Testis (tissue), 3 donors: Measurements from ENCODE around the gene ESR2. TPM values are rescaled to one million over a fixed set of nuclear protein-coding genes. Genes with fewer than 3 reads are reported as not detected.

Source experiments
- DNase-seq: peaks from one replicate; pipeline ENCODE4 v3.0.0-alpha.2; 2019
- H3K27ac ChIP-seq, 2 donors: fragments of 200-600 bp; sonication (generic); one replicate each; pipeline ENCODE4 v1.5.1; 2019
- H3K27me3 ChIP-seq: fragments of 200-600 bp; sonication (generic); one replicate; pipeline ENCODE4 v1.5.1; 2019
- H3K36me3 ChIP-seq: fragments of 200-600 bp; sonication (generic); one replicate; pipeline ENCODE4 v1.5.1; 2017; ENCODE audit warnings: low read depth; ENCODE audit errors: missing control alignments
- H3K4me1 ChIP-seq: fragments of 200-600 bp; sonication (generic); one replicate; pipeline ENCODE4 v1.5.1; 2019
- H3K4me3 ChIP-seq, 2 donors: fragments of 200-600 bp; sonication (generic); one replicate each; pipeline ENCODE4 v1.5.1; 2017 to 2019
- H3K9me3 ChIP-seq: fragments of 200-600 bp; sonication (generic); one replicate; pipeline ENCODE4 v1.5.1; 2017
- POLR2A ChIP-seq: fragments of 450-650 bp; IDR thresholded peaks from one replicate; pipeline ENCODE4 v1.6.1; 2017; ENCODE audit warnings: antibody characterized with exemption, mild to moderate bottlenecking, moderate library complexity
- WGBS, 2 donors: methylation state at CpG; one replicate each; pipeline ENCODE4 v1.1.5; 2018; 5-methylcytosine and 5-hydroxymethylcytosine counted together
- intact Hi-C: fragments of 100-400 bp; cut with DNase I; formaldehyde crosslinking; loops from one replicate; pipeline ENCODE4 v1.15.1; 2023; ENCODE audit warnings: low total_unique reads
- polyA plus RNA-seq: library from polyadenylated mRNA; stranded (reverse); fragments of 350-450 nt; fragmentation: Illumina TruSeq; extraction: RNeasy Lipid Tissue Mini Kit (QIAGEN cat#74804); gene quantifications from one replicate; pipeline ENCODE4 v1.2.3, GENCODE V29; 2014; ENCODE audit warnings: low read depth, low replicate concordance; ENCODE audit not compliant: insufficient read depth
- total RNA-seq, 2 donors: library from RNA; depleted of rRNA; stranded (reverse); fragments of >200 nt; gene quantifications; one replicate each; pipeline ENCODE4 v1.2.3, GENCODE V29; 2016
- TF ChIP-seq, protein P1 (sequence below), 3 experiments: fragments of 450-650 bp in 2 of 3; fragments of 200-600 bp in 1 of 3; sonication (generic) in 1 of 3; IDR thresholded peaks; one replicate each; pipeline ENCODE4 v1.5.1; 2016 to 2019; ENCODE audit warnings: antibody characterized with exemption in 3 of 3, mild to moderate bottlenecking in 2 of 3, moderate library complexity in 1 of 3

Gene ESR2
- total and polyA plus RNA-seq, 3 donors from 2014 or later, result 17.2 to 33.3 (median 19.8) TPM

DNA sequence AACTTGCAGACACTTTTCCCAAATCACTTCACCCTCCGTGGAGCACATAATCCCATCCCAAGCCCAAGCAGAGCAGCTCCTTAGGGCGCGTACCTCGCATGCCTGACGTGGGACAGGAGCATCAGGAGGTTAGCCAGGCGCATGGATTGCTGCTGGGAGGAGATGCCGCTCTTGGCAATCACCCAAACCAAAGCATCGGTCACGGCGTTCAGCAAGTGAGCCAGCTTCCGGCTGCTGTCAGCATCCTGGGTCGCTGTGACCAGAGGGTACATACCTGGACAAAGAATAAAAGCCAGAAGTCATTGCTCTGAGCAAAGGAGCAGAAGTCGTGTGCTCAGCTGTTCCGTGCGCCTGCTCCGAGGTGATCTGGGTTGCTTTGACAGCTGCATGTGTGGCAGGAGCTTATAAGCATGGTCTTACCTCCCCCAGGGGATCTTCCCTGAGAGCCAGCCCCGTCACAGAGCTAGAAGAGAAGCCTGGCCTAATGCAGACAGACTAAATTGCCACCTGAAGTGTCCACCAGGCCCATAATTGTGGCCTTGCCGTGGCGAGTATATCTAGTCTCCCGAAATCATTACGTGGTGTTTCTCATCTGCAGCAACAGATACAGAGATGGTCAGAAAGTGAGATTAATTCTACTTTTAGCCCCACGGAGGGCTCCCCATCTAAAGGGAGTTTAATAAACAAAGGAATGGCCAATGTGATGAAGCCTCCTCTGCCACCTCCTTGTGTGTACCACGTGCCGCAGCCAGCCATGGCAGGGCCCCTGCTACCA lies 59.1 kb downstream of the ESR2 start:
- TF ChIP-seq, protein P1, sequence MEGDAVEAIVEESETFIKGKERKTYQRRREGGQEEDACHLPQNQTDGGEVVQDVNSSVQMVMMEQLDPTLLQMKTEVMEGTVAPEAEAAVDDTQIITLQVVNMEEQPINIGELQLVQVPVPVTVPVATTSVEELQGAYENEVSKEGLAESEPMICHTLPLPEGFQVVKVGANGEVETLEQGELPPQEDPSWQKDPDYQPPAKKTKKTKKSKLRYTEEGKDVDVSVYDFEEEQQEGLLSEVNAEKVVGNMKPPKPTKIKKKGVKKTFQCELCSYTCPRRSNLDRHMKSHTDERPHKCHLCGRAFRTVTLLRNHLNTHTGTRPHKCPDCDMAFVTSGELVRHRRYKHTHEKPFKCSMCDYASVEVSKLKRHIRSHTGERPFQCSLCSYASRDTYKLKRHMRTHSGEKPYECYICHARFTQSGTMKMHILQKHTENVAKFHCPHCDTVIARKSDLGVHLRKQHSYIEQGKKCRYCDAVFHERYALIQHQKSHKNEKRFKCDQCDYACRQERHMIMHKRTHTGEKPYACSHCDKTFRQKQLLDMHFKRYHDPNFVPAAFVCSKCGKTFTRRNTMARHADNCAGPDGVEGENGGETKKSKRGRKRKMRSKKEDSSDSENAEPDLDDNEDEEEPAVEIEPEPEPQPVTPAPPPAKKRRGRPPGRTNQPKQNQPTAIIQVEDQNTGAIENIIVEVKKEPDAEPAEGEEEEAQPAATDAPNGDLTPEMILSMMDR (IDR thresholded peaks at IDR 0.05), result no peak
- TF ChIP-seq POLR2A, result no peak
- Histone ChIP-seq H3K27ac (no peak overlapping the region), H3K9me3 (no peaks in the 10 kb centered on the region), H3K27me3 (no peaks in the 10 kb centered on the region), H3K4me3 (no peak overlapping the region), H3K4me1 (peaks cover 13% of the 10 kb centered on the region), H3K36me3 (no peaks in the 10 kb centered on the region)
- intact Hi-C loops, result no loop called here
- DNase-seq, result no peak
- 51 to 57% methylated on average over 24 of the region's 24 CpGs for WGBS, 2 donors

DNA sequence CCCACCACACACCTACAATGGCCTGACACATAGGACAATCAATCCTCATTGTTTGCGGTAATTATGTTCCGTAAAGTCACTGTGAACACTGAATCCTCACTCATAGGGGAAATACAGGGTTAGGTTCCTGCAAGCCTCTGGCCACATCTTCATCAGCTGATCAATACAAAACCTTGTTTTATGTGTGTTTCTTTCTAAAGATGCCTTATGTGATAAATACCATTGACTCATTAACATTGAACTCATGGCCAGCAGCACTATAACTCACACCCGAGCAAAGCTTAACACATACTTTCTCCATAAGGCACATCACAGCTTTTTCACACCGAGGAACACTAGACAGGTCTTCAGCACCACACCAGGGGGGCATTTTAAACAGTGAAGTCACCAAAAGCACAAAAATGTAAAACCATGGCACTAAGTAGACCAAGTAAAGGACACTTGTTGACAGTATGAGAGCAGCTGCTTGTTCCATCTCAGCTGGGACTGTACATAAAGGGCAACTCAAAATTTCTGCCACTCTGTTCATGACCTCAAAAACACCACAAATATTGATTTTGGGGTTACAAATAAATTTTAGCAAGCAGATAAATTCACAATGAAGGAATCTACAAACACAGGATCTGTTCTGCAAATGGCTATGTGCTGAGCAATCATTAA lies 60.5 kb downstream of the ESR2 start:
- peaks cover 14% of the 10 kb centered on the region for H3K4me1 ChIP-seq
- H3K4me3 ChIP-seq, result no peak overlapping the region
- H3K27me3 ChIP-seq, result no peaks in the 10 kb centered on the region
- no peak overlapping the region for H3K27ac ChIP-seq
- DNase-seq, result no peak
- no peaks in the 10 kb centered on the region for H3K9me3 ChIP-seq
- H3K36me3 ChIP-seq, result no peaks in the 10 kb centered on the region
- no peak for TF ChIP-seq POLR2A
- TF ChIP-seq, protein P1 (IDR thresholded peaks at IDR 0.05), result no peak
- intact Hi-C loops, result no loop called here
- WGBS, 2 donors, result 87 to 94% methylated on average over 4 of the region's 4 CpGs

DNA sequence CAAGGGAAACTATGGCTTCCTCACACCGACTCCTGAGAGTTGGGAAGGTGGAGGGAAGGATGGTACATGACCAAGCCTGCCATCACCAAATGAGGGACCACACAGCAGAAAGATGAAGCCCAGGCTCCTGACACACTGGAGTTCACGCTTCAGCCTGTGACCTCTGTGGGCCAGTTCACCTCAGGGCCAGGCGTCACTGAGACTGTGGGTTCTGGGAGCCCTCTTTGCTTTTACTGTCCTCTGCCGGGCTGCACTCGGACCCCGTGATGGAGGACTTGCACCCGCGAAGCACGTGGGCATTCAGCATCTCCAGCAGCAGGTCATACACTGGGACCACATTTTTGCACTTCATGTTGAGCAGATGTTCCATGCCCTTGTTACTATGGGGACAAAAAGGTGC lies 61.2 kb downstream of the ESR2 start:
- TF ChIP-seq POLR2A, result no peak
- TF ChIP-seq, protein P1 (IDR thresholded peaks at IDR 0.05), result no peak
- intact Hi-C loops, result no loop called here
- Histone ChIP-seq H3K4me3 (no peak overlapping the region), H3K4me1 (peaks cover 10% of the 10 kb centered on the region), H3K36me3 (no peaks in the 10 kb centered on the region), H3K27ac (peak overlapping the region in 1 of 2 donors; percentile 25), H3K9me3 (no peaks in the 10 kb centered on the region), H3K27me3 (no peaks in the 10 kb centered on the region)
- 92 to 93% methylated on average over 9 of the region's 9 CpGs for WGBS, 2 donors
- no peak for DNase-seq

DNA sequence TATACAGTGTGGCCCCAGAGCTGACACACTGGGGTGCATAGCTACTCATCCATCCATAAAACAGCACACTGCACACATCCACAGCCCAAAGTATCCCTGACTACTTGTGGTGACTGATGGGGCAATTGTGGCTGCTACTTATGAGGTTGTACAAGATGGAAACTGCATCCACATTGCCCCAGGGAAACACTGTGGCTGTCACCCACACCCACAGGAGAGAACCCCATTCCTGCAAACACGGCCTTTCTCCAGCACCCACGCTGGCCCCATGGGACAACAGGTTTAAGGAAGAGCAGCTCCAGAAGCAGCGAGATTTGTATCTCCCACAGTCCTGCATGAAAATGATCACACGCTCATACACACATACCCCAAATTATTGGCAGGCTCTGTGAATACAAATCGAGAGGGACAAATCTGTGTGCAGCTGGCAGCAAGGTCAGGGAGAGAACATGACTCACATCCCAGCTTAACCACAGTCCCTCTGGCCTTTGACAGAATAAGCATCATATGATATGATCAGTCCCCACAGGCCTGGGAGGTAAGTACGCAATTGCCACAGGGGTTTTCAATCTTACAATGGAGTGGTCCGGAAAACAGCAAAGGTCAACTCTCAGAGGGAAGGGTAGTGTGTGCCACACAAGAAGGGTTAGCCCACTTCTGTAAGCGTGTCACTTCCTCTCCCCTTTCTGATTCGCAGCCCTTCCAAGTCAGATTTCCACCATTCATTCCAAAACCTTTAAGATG lies 61.9 kb downstream of the ESR2 start:
- no peaks in the 10 kb centered on the region for H3K9me3 ChIP-seq
- no peaks in the 10 kb centered on the region for H3K36me3 ChIP-seq
- WGBS, 2 donors, result 67 to 74% methylated on average over 9 of the region's 9 CpGs
- peak overlapping the region in 1 of 2 donors; percentile 25 for H3K27ac ChIP-seq
- peaks cover 10% of the 10 kb centered on the region for H3K4me1 ChIP-seq
- no peaks in the 10 kb centered on the region for H3K27me3 ChIP-seq
- no peak for DNase-seq
- TF ChIP-seq, protein P1 (IDR thresholded peaks at IDR 0.05), result no peak
- no peak for TF ChIP-seq POLR2A
- H3K4me3 ChIP-seq, result no peak overlapping the region
- intact Hi-C loops, result no loop called here
